HCT116 (cell line): Measurements from ENCODE around the gene MTM1.

ENCODE experiments used
- MAX ChIP-seq: IDR thresholded peaks from 2 replicates; pipeline ENCODE4 v1.6.1; 2012
- POLR2AphosphoS5 ChIP-seq: IDR thresholded peaks from 2 replicates; pipeline ENCODE4 v1.6.1; 2011; ENCODE audit warnings: mild to moderate bottlenecking, low read depth, low read length, moderate library complexity
- TF ChIP-seq, protein P1 (sequence below), 3 experiments: fragments of 200-600 bp in 1 of 3; sonication (generic) in 1 of 3; IDR thresholded peaks in 2 of 3; conservative IDR thresholded peaks in 1 of 3; 2 replicates each; pipeline ENCODE4 v1.5.1; 2012 to 2017; ENCODE audit warnings: low read depth in 2 of 3, low read length in 2 of 3, antibody characterized with exemption in 1 of 3, borderline replicate concordance in 1 of 3, control low read depth in 1 of 3, mild to moderate bottlenecking in 1 of 3, mixed read lengths in 1 of 3, mixed run types in 1 of 3, moderate library complexity in 1 of 3; ENCODE audit not compliant: insufficient read depth in 1 of 3

- TF ChIP-seq, protein P1, sequence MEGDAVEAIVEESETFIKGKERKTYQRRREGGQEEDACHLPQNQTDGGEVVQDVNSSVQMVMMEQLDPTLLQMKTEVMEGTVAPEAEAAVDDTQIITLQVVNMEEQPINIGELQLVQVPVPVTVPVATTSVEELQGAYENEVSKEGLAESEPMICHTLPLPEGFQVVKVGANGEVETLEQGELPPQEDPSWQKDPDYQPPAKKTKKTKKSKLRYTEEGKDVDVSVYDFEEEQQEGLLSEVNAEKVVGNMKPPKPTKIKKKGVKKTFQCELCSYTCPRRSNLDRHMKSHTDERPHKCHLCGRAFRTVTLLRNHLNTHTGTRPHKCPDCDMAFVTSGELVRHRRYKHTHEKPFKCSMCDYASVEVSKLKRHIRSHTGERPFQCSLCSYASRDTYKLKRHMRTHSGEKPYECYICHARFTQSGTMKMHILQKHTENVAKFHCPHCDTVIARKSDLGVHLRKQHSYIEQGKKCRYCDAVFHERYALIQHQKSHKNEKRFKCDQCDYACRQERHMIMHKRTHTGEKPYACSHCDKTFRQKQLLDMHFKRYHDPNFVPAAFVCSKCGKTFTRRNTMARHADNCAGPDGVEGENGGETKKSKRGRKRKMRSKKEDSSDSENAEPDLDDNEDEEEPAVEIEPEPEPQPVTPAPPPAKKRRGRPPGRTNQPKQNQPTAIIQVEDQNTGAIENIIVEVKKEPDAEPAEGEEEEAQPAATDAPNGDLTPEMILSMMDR (IDR thresholded peaks at IDR 0.05 in 2 of 3, conservative IDR thresholded peaks at IDR 0.05 in 1 of 3; ENCODE audit: borderline replicate concordance in 1 of 3, insufficient read depth in 1 of 3, low read depth in 2 of 3, low read length in 2 of 3) = no peak
- TF ChIP-seq MAX (no peak), POLR2AphosphoS5 (no peak)
Observed at GRCh38 chrX:150537851-150538250, 30.6 kb upstream of the MTM1 start.
